ENCODE results near the gene CDYL2.
"Not testable (repeated sequence)": the region's sequence is repeated elsewhere in the genome, so short reads cannot be mapped to it uniquely, and the experiment has no call there.

Gene CDYL2

GRCh38 chr16:80672379-80672778, 132.0 kb downstream of the CDYL2 start:
- DNase-seq (ENCODE audit: low read depth, low spot score), result no peak

DNA sequence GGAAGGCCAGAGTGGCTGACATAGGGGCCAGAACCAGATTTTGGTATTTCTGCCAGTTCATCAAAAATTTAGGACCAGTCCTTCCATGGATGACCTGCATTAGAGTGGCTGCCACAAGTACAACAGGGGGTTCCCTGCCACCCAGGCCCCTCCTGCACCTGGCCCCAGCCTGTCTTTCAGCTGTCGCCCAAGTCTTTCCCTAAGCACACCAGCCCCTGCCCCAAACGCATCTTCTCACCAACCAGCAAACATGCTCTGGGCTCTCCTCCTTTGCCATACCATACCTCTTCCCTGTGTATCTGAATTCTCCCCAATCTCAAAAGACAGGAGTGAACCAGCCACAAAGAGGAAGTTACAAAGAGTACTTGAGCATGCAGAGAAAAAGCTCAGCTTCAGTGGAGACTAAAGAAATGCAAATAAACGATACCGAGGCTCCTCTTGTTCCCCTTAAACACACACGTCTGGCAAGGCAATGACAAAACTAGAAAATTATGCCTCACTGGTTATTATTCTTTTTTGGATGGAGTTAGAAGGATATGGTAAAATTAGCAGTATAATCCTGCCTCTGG, 133.0 kb downstream of the CDYL2 start:
- DNase-seq (ENCODE audit: low read depth, low spot score), result no peak

DNA sequence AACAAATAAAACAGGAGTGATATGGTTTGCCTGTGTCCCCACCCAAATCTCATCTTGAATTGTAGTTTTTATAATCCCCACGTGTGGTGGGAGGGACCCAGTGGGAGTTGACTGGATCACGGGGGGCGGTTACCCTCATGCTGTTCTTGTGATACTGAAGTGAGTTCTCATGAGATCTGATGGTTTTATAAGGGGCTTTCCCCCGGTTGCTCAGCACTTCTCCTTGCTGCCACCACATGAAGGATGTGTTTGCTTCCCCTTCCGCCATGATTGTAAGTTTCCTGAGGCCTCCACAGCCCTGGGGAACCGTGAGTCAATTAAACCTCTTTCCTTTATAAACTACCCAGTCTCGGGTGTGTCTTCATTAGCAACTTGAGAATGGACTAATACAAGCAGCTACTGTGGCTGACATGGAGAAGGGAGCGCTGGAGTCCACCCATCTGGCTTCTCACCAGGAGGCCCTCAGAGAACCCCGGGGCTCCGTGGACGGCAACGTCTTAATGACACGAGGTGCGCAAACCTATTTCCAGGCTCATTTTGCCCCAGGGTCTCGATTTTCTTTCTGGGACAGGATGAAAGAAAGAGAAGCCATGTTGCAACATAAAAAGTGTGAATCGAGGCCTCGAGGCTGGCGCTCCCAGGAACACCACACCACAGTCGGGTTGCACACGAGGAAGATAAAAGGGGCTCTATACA, 134.1 kb downstream of the CDYL2 start:
- DNase-seq (ENCODE audit: low read depth, low spot score), result no peak

DNA sequence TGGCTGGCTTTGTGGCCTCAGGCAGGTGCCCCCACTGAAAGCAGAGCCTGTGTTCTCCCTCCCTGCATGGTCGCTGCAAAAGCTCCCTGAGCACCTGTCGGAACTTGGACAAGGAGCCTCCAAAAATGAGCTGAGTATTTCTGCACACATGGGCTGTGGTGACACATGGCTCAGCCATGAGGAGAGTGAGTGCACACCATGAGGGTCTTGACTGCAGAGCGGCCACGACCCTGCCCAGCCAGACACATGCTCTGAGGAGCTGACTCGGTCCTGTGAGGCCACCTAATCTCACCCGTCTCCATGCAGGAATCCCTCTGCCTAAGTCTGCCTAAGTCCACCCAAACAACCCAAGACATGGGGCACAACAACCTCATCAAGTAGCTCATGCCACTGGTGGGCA, 134.7 kb downstream of the CDYL2 start:
- DNase-seq (ENCODE audit: low read depth, low spot score), result no peak

GRCh38 chr16:80667925-80668324, 136.5 kb downstream of the CDYL2 start:
- no peak for DNase-seq (ENCODE audit: low read depth, low spot score)

DNA sequence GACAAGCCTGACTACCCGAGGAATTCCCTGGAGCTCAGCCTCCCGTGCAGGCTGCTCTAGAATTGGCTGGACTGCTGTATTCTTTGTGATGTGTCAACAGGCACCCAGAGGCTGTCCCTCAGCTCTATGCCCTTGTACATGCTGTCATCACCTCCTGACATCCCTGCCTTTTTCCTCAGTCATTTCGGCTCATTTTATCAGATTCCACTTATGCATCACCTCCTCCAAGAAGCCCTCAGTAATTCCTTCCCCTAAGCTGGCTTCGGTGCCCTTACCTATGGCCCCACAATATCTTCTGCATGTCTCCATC, 137.2 kb downstream of the CDYL2 start:
- DNase-seq (ENCODE audit: low read depth, low spot score), result no peak

DNA sequence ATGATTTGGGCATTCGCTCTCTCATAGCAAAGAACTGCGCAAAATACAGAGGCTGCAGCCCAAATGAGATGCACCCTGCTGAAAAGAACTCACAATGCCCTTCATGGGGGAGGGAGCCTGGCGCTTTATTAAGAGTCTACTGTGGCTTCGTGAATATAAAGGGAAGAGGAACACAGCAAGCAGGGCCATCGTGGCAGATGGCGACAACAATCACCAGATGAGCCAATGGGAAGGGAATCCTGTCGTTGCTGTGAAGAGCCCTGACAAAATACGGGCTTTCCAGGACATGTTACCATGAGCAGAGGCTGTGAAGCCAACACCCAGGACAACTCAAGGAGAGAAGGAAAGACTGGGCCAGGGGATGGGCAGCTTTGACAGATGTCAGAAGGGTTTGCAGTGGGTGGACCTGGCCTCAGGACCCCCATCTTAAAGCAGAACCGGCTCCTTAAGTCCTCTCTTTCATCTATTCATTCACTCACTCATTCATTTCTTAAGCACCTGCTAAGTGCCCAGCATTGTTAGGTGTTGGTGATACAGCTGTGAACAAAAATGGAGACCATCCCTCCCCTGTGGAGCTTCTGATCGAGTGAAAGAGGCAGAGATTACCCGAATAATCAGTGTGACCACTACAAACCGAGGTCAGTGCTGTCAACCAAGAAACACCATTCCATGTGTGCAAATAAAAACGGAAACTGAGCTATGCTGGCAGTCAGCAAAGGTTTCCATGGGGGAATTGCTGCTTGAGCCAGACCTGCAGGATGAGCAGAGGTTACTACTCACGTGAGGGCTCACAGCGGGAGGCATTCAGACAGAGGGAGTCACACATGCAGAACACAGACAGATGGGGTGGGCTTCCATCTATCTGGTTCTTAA, 137.8 kb downstream of the CDYL2 start:
- no peak for DNase-seq (ENCODE audit: low read depth, low spot score)

DNA sequence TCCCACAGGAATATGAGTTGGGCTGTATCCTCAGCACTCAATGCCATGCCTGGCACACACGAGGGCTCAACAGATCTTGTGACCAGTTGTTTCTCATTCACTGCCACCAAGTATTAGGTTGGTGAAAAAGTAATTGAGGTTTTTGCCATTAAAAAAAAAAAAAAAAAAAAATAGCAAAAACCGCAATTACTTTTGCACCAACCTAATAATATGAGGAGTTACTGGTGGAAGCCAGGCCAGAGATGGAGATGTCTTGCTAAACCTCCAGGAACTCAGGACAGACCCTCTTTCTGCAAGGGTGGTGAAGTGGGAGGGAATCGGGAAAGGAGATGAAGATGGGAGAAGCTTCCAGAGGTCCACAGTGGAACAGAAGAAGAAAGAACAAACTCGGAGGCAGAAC, 139.0 kb downstream of the CDYL2 start:
- no peak for DNase-seq (ENCODE audit: low read depth, low spot score)

DNA sequence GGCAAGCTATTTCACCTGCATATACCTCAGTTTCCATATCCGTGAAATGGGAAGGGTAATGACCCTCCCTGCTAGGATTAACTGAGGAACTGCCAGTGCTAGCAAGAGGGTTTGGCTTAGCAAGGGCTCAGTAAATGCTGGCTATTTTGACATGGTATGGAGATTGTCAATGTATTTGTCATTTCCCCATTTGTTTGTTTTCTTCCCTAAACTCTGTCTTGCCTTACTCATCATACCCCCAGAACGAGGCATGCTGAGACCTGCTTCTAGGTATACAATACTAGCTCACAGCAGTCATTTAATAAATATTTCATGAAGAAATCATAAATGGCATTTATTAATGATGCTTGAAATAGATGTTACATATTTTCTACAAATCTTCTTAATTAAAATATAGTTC, 139.6 kb downstream of the CDYL2 start:
- DNase-seq (ENCODE audit: low read depth, low spot score), result no peak

DNA sequence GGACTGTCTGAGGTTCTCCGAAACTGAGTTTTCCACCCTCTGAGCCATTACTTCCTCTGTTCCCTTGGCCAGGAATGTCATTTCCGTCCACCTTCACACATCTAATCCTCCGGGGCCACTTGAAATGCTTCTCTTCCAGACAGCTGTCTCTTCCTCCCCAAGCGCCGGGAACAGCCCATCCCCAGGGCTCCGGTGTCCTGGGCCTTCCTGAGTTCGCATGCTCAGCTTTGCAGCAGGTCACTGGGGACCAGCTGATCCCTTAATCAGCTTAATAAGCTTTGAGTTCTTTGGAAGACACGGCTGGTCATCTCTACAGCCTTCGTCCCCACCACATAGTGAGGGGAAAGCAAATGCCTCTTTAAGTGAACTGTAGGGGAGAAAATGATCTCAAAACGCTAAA, 140.2 kb downstream of the CDYL2 start:
- DNase-seq (ENCODE audit: low read depth, low spot score), result no peak

- DNase-seq (ENCODE audit: low read depth, low spot score), result no peak
These were observed 141.3 kb downstream of the CDYL2 start for GRCh38 chr16:80663078-80663477.

- DNase-seq (ENCODE audit: low read depth, low spot score), result no peak
These were observed 144.5 kb downstream of the CDYL2 start for GRCh38 chr16:80659865-80660264.

DNA sequence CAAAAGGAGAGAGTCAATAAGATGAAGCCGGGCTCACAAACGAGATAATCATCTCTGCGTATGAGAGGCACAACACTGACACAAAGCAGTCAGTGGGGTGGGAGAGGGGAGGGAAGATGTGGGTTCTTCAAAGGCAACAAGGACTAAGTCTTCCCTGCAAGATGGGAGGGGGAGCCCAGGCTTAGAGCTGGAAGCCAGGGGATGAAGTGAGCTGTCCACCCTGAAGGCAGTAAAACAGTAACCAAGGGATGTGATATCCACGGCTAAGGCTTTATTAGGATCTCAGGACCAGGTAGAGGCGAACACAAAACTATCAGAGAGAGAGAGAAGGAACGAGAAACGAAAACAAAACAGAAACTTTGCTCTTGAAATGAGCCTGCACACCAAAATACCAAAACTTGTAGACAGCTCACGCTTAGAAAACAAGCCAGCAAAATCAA, 147.7 kb downstream of the CDYL2 start:
- no peak for DNase-seq (ENCODE audit: low read depth, low spot score)

- no peak for DNase-seq (ENCODE audit: low read depth, low spot score)
These were observed 148.2 kb downstream of the CDYL2 start for GRCh38 chr16:80656161-80656560.

GRCh38 chr16:80655751-80656150, 148.6 kb downstream of the CDYL2 start:
- DNase-seq (ENCODE audit: low read depth, low spot score), result no peak

DNA sequence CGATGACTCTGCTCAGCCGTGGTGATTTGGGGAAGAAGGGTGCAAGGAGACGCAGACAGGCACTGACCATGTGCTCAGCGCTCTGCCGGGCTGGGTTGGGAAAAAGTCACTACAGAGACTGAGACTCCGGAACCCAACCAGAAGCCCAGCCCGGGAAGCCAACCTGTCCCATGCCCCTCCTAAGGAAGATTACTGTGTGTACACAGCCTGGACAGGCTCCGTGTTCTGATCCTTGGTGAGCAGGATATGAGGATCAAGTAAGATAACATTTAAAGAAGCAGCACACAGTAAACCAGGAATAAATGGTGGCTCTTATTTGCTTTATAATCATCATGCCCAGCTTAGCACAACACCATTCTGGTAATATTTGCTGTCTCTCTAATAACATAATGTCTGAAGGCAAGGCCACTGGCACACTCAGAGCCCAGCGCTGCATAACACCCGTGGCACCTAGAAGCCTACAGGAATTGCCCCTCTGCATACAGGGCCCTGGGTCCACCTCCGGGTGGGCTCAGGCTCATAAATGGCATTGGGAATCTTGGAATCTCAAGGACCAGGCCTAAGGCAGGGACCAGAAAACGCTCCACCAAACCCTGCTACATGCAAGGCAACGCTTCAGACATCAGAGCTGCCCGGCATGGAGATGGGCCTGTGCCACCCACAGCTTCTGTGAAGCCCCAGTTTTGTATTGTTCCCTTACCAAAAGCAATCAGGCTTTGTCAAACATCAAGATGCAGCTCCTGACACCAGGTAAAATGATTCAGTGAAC, 150.1 kb downstream of the CDYL2 start:
- DNase-seq (ENCODE audit: low read depth, low spot score), result no peak

- no peak for DNase-seq (ENCODE audit: low read depth, low spot score)
These were observed 152.0 kb downstream of the CDYL2 start for GRCh38 chr16:80652441-80652840.

- DNase-seq (ENCODE audit: low read depth, low spot score), result not testable (repeated sequence)
These were observed 154.1 kb downstream of the CDYL2 start for GRCh38 chr16:80650281-80650680.

DNA sequence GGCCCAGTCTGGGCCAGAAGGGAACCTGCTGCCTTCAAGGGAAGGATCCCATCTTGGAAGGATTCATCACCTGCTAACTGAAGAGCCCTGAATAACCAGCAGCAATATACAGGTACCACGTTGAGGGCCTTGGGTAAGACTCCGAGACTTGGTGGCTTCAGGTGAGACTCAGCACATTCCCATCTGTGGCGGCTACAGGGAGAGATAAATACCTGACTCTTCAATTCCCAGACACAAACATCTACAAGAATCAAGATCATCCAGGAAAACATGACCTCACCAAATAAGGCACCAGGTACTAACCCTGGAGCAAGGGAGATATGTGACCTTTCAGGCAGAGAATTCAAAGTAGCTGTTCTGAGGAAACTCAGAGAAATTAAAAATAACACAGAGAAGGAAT, 164.1 kb downstream of the CDYL2 start:
- no peak for DNase-seq (ENCODE audit: low read depth, low spot score)

DNA sequence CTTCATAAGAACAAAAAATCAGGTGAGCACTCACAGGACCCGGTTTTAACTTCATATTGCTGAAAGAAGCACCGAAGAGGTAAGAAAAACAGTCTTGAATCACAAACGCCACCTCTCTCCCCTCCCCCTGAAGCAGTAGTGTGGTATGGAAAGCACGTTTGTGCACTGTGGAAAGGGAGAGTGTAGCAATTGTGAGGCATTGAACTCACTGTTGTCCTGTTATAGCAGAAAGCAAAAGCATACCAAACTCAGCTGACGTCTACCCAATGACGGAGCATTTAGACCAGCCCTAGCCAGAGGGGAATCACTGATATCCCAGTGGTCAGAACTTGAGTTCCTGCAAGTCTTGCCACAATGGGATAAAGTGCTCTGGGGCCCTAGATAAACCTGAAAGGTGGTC, 164.8 kb downstream of the CDYL2 start:
- no peak for DNase-seq (ENCODE audit: low read depth, low spot score)

- DNase-seq (ENCODE audit: low read depth, low spot score), result no peak
These were observed 166.8 kb downstream of the CDYL2 start for GRCh38 chr16:80637621-80638020.

DNA sequence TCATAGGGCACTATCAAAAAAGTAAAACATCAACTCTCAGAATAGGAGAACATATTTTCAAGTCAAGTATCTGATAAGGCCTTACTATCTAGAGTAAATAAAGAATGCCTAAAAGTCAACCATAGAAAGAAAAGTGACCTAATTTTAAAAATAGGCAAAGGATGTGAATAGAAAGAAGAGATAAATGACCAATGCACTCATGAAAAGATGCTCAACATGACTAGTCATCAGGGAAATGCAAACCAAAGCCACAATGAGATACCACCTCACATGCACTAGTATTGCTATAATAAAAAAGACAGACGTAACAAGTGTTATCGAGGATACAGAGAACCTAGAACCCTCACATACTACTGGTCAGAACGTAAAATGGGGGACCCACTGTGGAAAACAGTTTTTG, 172.8 kb downstream of the CDYL2 start:
- no peak for DNase-seq (ENCODE audit: low read depth, low spot score)

Data from iPS DF 19.7 (cell line).